H1 (cell line): Measurements from ENCODE around the gene TERF2IP. TPM values are rescaled to one million over a fixed set of nuclear protein-coding genes. Genes with fewer than 3 reads are reported as not detected.

Experiments used
- CTCF ChIA-PET: fragments of 300-600 bp; sonication (Branson Sonifier 250); formaldehyde crosslinking; loops from one replicate; lab custom pipeline; 2021; ENCODE audit not compliant: partially characterized antibody; lab: Charles Lee
- POLR2A ChIA-PET: fragments of 300-600 bp; sonication (Branson Sonifier 250); formaldehyde crosslinking; loops from one replicate; lab custom pipeline; 2021; ENCODE audit warnings: inconsistent platforms; ENCODE audit not compliant: partially characterized antibody; lab: Charles Lee
- DNase-seq, 2 experiments: peaks; one replicate each; pipeline versions ENCODE4 v3.0.0 to v3.0.0-alpha.2; 2010 to 2022; ENCODE audit warnings: low spot score in 2 of 2, low read depth in 1 of 2, mixed read lengths in 1 of 2
- FAIRE-seq: peaks from 2 replicates; lab custom pipeline; 2011; peaks lifted over from hg19 to GRCh38; lab: Jason Lieb, UNC
- H2AFZ ChIP-seq: 2 replicates; pipeline ENCODE4 v1.8.1; 2012; ENCODE audit warnings: low read length, inconsistent platforms
- H2AK5ac ChIP-seq: 2 replicates; pipeline ENCODE4 v1.6.1; 2013; ENCODE audit warnings: low read depth, low read length
- H2BK120ac ChIP-seq: replicated peaks from 2 replicates; pipeline ENCODE3; 2013; ENCODE audit warnings: low read depth, low read length, inconsistent platforms
- H2BK12ac ChIP-seq: 2 replicates; pipeline ENCODE4 v1.6.1; 2013; ENCODE audit warnings: low read depth, low read length
- H2BK15ac ChIP-seq: 2 replicates; pipeline ENCODE4 v1.6.1; 2013; ENCODE audit warnings: low read length
- H2BK20ac ChIP-seq: 2 replicates; pipeline ENCODE4 v1.6.1; 2013; ENCODE audit warnings: low read length
- H2BK5ac ChIP-seq: 2 replicates; pipeline ENCODE4 v1.6.1; 2013; ENCODE audit warnings: low read depth, low read length
- H3K14ac ChIP-seq: 2 replicates; pipeline ENCODE4 v1.6.1; 2013; ENCODE audit warnings: inconsistent platforms; ENCODE audit not compliant: insufficient read length
- H3K18ac ChIP-seq: 2 replicates; pipeline ENCODE4 v1.6.1; 2013; ENCODE audit warnings: low read length; ENCODE audit errors: extremely low read depth
- H3K23ac ChIP-seq: 2 replicates; pipeline ENCODE4 v1.6.1; 2013; ENCODE audit warnings: inconsistent platforms; ENCODE audit not compliant: insufficient read length
- H3K23me2 ChIP-seq: 2 replicates; pipeline ENCODE4 v1.6.1; 2013; ENCODE audit warnings: low read depth, low read length
- H3K27ac ChIP-seq: 2 replicates; pipeline ENCODE4 v1.6.1; 2011; ENCODE audit warnings: low read depth, low read length, inconsistent platforms
- H3K27me3 ChIP-seq, 4 experiments: replicated peaks in 1 of 4; 1 replicate in 1 of 4; 2 replicates in 3 of 4; pipeline versions ENCODE4 v1.6.1 to v1.8.1; 2011 to 2013; ENCODE audit warnings: low read length in 3 of 4, mild to moderate bottlenecking in 3 of 4, inconsistent platforms in 2 of 4, mixed read lengths in 2 of 4, moderate library complexity in 1 of 4; ENCODE audit not compliant: control insufficient read depth in 3 of 4, insufficient read depth in 3 of 4; ENCODE audit errors: extremely low read depth in 1 of 4
- H3K36me3 ChIP-seq, 4 experiments: 2 replicates each; pipeline versions ENCODE4 v1.6.1 to v1.8.1; 2011 to 2013; ENCODE audit warnings: mild to moderate bottlenecking in 4 of 4, low read length in 3 of 4, moderate library complexity in 2 of 4, control low read depth in 1 of 4, inconsistent platforms in 1 of 4; ENCODE audit not compliant: insufficient read depth in 4 of 4, control insufficient read depth in 2 of 4
- H3K4ac ChIP-seq: replicated peaks from 2 replicates; pipeline ENCODE3; 2013; ENCODE audit warnings: low read length, low read depth, mixed read lengths, inconsistent platforms; ENCODE audit not compliant: insufficient read length
- H3K4me1 ChIP-seq, 4 experiments: replicated peaks in 1 of 4; 1 replicate in 1 of 4; 2 replicates in 3 of 4; pipeline versions ENCODE4 v1.6.1 to v1.8.1; 2011 to 2013; ENCODE audit warnings: low read length in 3 of 4, inconsistent platforms in 2 of 4, mixed read lengths in 1 of 4; ENCODE audit not compliant: insufficient read depth in 4 of 4, control insufficient read depth in 3 of 4
- H3K4me2 ChIP-seq, 2 experiments: 2 replicates each; pipeline versions ENCODE4 v1.6.1 to v1.8.1; 2011 to 2013; ENCODE audit warnings: low read depth in 2 of 2, low read length in 2 of 2, control low read depth in 1 of 2, inconsistent platforms in 1 of 2, mild to moderate bottlenecking in 1 of 2; ENCODE audit not compliant: insufficient read depth in 1 of 2
- H3K4me3 ChIP-seq, 4 experiments: fragments of 200-600, 300-600 bp in 1 of 4; sonication (generic), shearing (Covaris generic), sonication (Bioruptor Twin) in 1 of 4; 2 replicates each; pipeline versions ENCODE4 v1.5.1 to v1.8.1; 2011 to 2016; ENCODE audit warnings: low read length in 4 of 4, low read depth in 3 of 4, control low read depth in 2 of 4, inconsistent platforms in 2 of 4, mild to moderate bottlenecking in 2 of 4, mixed read lengths in 1 of 4, moderate library complexity in 1 of 4; ENCODE audit not compliant: insufficient read depth in 2 of 4; ENCODE audit errors: extremely low read depth in 1 of 4
- H3K56ac ChIP-seq: replicated peaks from 2 replicates; pipeline ENCODE3; 2013; ENCODE audit warnings: low read depth, mild to moderate bottlenecking, mixed read lengths, low read length, inconsistent platforms; ENCODE audit not compliant: insufficient read length
- H3K79me1 ChIP-seq: 2 replicates; pipeline ENCODE4 v1.6.1; 2013; ENCODE audit warnings: low read depth, low read length, control low read depth
- H3K79me2 ChIP-seq, 2 experiments: 2 replicates each; pipeline versions ENCODE4 v1.6.1 to v1.8.1; 2012 to 2013; ENCODE audit warnings: low read length in 2 of 2, mild to moderate bottlenecking in 2 of 2, inconsistent platforms in 1 of 2; ENCODE audit not compliant: insufficient read depth in 2 of 2, control insufficient read depth in 1 of 2
- H3K9ac ChIP-seq, 4 experiments: replicated peaks in 1 of 4; 1 replicate in 1 of 4; 2 replicates in 3 of 4; pipeline versions ENCODE4 v1.6.1 to v1.8.1; 2011 to 2013; ENCODE audit warnings: low read depth in 3 of 4, low read length in 3 of 4, control low read depth in 2 of 4, mild to moderate bottlenecking in 2 of 4, moderate library complexity in 2 of 4, inconsistent platforms in 1 of 4; ENCODE audit errors: extremely low read depth in 1 of 4
- H3K9me3 ChIP-seq, 2 experiments: 2 replicates each; pipeline versions ENCODE4 v1.6.1 to v1.8.1; 2012 to 2013; ENCODE audit warnings: mild to moderate bottlenecking in 2 of 2, moderate library complexity in 2 of 2, control low read depth in 1 of 2, inconsistent platforms in 1 of 2, low read depth in 1 of 2, low read length in 1 of 2, mixed read lengths in 1 of 2; ENCODE audit not compliant: insufficient read depth in 2 of 2
- H4K20me1 ChIP-seq, 2 experiments: replicated peaks in 1 of 2; 2 replicates each; pipeline versions ENCODE3 to v1.8.1; 2011 to 2013; ENCODE audit warnings: inconsistent platforms in 2 of 2, low read length in 2 of 2, mild to moderate bottlenecking in 1 of 2; ENCODE audit not compliant: insufficient read depth in 2 of 2, control insufficient read depth in 1 of 2
- H4K5ac ChIP-seq: 2 replicates; pipeline ENCODE4 v1.6.1; 2013; ENCODE audit warnings: low read length, low read depth, mixed read lengths, inconsistent platforms; ENCODE audit not compliant: insufficient read length
- H4K8ac ChIP-seq: 2 replicates; pipeline ENCODE4 v1.8.0; 2013; ENCODE audit warnings: mild to moderate bottlenecking, moderate library complexity, low read length, inconsistent platforms; ENCODE audit not compliant: insufficient read depth; ENCODE audit errors: extremely low read depth
- H4K91ac ChIP-seq: replicated peaks from 2 replicates; pipeline ENCODE3; 2013; ENCODE audit warnings: low read length, mixed read lengths, inconsistent platforms; ENCODE audit not compliant: insufficient read length
- EGR1 ChIP-seq: IDR thresholded peaks from 2 replicates; pipeline ENCODE4 v1.6.1; 2011; ENCODE audit warnings: low read depth, low read length, borderline replicate concordance
- NANOG ChIP-seq: IDR thresholded peaks from 2 replicates; pipeline ENCODE4 v1.6.1; 2011; ENCODE audit warnings: low read length, low read depth, mild to moderate bottlenecking, inconsistent platforms; ENCODE audit not compliant: insufficient read depth, poor library complexity, severe bottlenecking
- PHF8 ChIP-seq: fragments of 200-600 bp; sonication (generic); conservative IDR thresholded peaks from 2 replicates; pipeline ENCODE4 v1.7.1; 2012; ENCODE audit warnings: low read depth, mild to moderate bottlenecking, inconsistent platforms, low read length, moderate library complexity
- POLR2AphosphoS5 ChIP-seq: IDR thresholded peaks from 2 replicates; pipeline ENCODE4 v1.6.1; 2011; ENCODE audit warnings: low read depth, low read length
- RAD21 ChIP-seq, 2 experiments: IDR thresholded peaks in 1 of 2; conservative IDR thresholded peaks in 1 of 2; 2 replicates each; pipeline ENCODE4 v1.6.1; 2011; ENCODE audit warnings: low read depth in 2 of 2, low read length in 2 of 2, improper control_type of control experiment in 1 of 2, inconsistent platforms in 1 of 2, mild to moderate bottlenecking in 1 of 2, moderate library complexity in 1 of 2
- RXRA ChIP-seq: IDR thresholded peaks from 2 replicates; pipeline ENCODE4 v1.6.1; 2011; ENCODE audit warnings: low read depth, mild to moderate bottlenecking, low read length, moderate library complexity; ENCODE audit not compliant: insufficient read depth
- SP2 ChIP-seq: IDR thresholded peaks from 2 replicates; pipeline ENCODE4 v1.6.1; 2012; ENCODE audit warnings: mild to moderate bottlenecking, low read length, inconsistent platforms
- TAF7 ChIP-seq: optimal IDR thresholded peaks from 2 replicates; pipeline ENCODE3; 2011; ENCODE audit warnings: low read depth, mild to moderate bottlenecking, inconsistent platforms, low read length, moderate library complexity, borderline replicate concordance
- USF2 ChIP-seq: IDR thresholded peaks from 2 replicates; pipeline ENCODE4 v1.6.1; 2011; ENCODE audit warnings: low read length, improper control_type of control experiment
- WGBS, 2 experiments: shearing (Covaris generic) in 1 of 2; methylation state at CpG; one replicate each; pipeline versions ENCODE4 v1.1.6 to v1.1.7; 2013 to 2015; ENCODE audit warnings: low lambda C conversion rate in 2 of 2, mixed read lengths in 2 of 2, inconsistent platforms in 1 of 2, low coverage in 1 of 2, missing lambda C conversion rate in 1 of 2; ENCODE audit not compliant: insufficient replicate concordance in 2 of 2, insufficient coverage in 1 of 2, insufficient read length in 1 of 2; ENCODE audit errors: extremely low coverage in 1 of 2, missing lambda C conversion rate in 1 of 2; 5-methylcytosine and 5-hydroxymethylcytosine counted together
- polyA plus RNA-seq, 7 experiments: library from polyadenylated mRNA; depleted of rRNA in 3 of 7; stranded (reverse) in 5 of 7; unstranded in 2 of 7; fragments of >200 nt in 5 of 7; fragments of 200-250 nt in 2 of 7; gene quantifications; 1 replicate in 5 of 7; 2 replicates in 1 of 7; 4 replicates in 1 of 7; pipeline versions ENCODE4 v1.2.1 to v1.2.3, GENCODE V29; 2011 to 2013; ENCODE audit warnings: missing spikeins in 2 of 7, mixed read lengths in 2 of 7
- total RNA-seq: library from RNA; stranded (reverse); fragmentation: NEBNext Ultra II Directional; extraction: Animal tissue kit (Norgen Biotek cat#: 25700); gene quantifications from 2 replicates; pipeline ENCODE4 v1.2.1, GENCODE V29; 2021

The TERF2IP gene
- total and polyA plus RNA-seq, 2 of the 8 experiments (the other 6 are each of a cell fraction or from before 2014, with no cell fraction given), result 5.5 to 15.1 TPM

- Histone ChIP-seq H3K9ac (no peak within 1 kb of the TSS), H4K8ac (no peak within 1 kb of the TSS), H3K9me3 (no peaks in the 10 kb centered on the region), H2AK5ac (no peak within 1 kb of the TSS), H2BK5ac (no peak within 1 kb of the TSS), H3K27me3 (no peaks in the 10 kb centered on the region), H4K5ac (no peak within 1 kb of the TSS), H2BK20ac (no peak within 1 kb of the TSS), H3K36me3 (no peaks in the 10 kb centered on the region), H3K4me1 (no peaks in the 10 kb centered on the region; a peak in 1 of 7 replicates), H2BK12ac (no peak within 1 kb of the TSS), H3K18ac (no peak within 1 kb of the TSS), H3K79me2 (no peaks in the 10 kb centered on the region), H2BK15ac (no peak within 1 kb of the TSS), H3K14ac (no peak within 1 kb of the TSS), H2AFZ (no peak within 1 kb of the TSS), H3K4ac (no peak within 1 kb of the TSS), H4K91ac (no peak within 1 kb of the TSS), H3K79me1 (no peaks in the 10 kb centered on the region), H3K23ac (no peak within 1 kb of the TSS), H3K56ac (no peak within 1 kb of the TSS), H4K20me1 (no peaks in the 10 kb centered on the region), H3K27ac (no peak within 1 kb of the TSS), H3K4me2 (no peak within 1 kb of the TSS), H3K23me2 (no peaks in the 10 kb centered on the region), H2BK120ac (no peak within 1 kb of the TSS), H3K4me3 (no peak within 1 kb of the TSS)
- FAIRE-seq (no peak), DNase-seq (no peak)
- ChIA-PET CTCF (no interaction called here), POLR2A (interaction anchor here (0.6 kb wide), 2 partner anchors 42 to 425 kb away, joined by 3 to 7 read pairs; no protein-coding TSS in a partner anchor)
- no peak for TF ChIP-seq RXRA
- TF ChIP-seq EGR1, result no peak
- no peak for TF ChIP-seq TAF7
- TF ChIP-seq NANOG, result no peak
- TF ChIP-seq RAD21 (IDR thresholded peaks at IDR 0.05 in 1 of 2, conservative IDR thresholded peaks at IDR 0.05 in 1 of 2; ENCODE audit: low read depth in 2 of 2, low read length in 2 of 2), result no peak
- TF ChIP-seq POLR2AphosphoS5, result no peak
- no peak for TF ChIP-seq SP2
- no peak for TF ChIP-seq USF2
- TF ChIP-seq PHF8, result no peak
- WGBS, 2 experiments, result 88% methylated on average over 5 of the region's 5 CpGs; no CpG with 5 or more reads in 1 of the 2 experiments
Observed at GRCh38 chr16:75701361-75701760, 53.8 kb downstream of the TERF2IP start, which contains the start of gene DUXB. Gene DUXB (minus strand): TSS chr16:75701461. CDS start chr16:75701418, 43 bp downstream.
